H1 (cell line): ENCODE measurements around the gene MYLK. TPM values are rescaled to one million over a fixed set of nuclear protein-coding genes. Genes with fewer than 3 reads are reported as not detected.

Experiments used
- CTCF ChIA-PET: fragments of 300-600 bp; sonication (Branson Sonifier 250); formaldehyde crosslinking; loops from one replicate; lab custom pipeline; 2021; ENCODE audit not compliant: partially characterized antibody; lab: Charles Lee
- POLR2A ChIA-PET: fragments of 300-600 bp; sonication (Branson Sonifier 250); formaldehyde crosslinking; loops from one replicate; lab custom pipeline; 2021; ENCODE audit warnings: inconsistent platforms; ENCODE audit not compliant: partially characterized antibody; lab: Charles Lee
- DNase-seq, 2 experiments: peaks; one replicate each; pipeline versions ENCODE4 v3.0.0 to v3.0.0-alpha.2; 2010 to 2022; ENCODE audit warnings: low spot score in 2 of 2, low read depth in 1 of 2, mixed read lengths in 1 of 2
- FAIRE-seq: peaks from 2 replicates; lab custom pipeline; 2011; peaks lifted over from hg19 to GRCh38; lab: Jason Lieb, UNC
- H2AFZ ChIP-seq: 2 replicates; pipeline ENCODE4 v1.8.1; 2012; ENCODE audit warnings: low read length, inconsistent platforms
- H2AK5ac ChIP-seq: 2 replicates; pipeline ENCODE4 v1.6.1; 2013; ENCODE audit warnings: low read depth, low read length
- H2BK120ac ChIP-seq: replicated peaks from 2 replicates; pipeline ENCODE3; 2013; ENCODE audit warnings: low read depth, low read length, inconsistent platforms
- H2BK12ac ChIP-seq: 2 replicates; pipeline ENCODE4 v1.6.1; 2013; ENCODE audit warnings: low read depth, low read length
- H2BK15ac ChIP-seq: 2 replicates; pipeline ENCODE4 v1.6.1; 2013; ENCODE audit warnings: low read length
- H2BK20ac ChIP-seq: 2 replicates; pipeline ENCODE4 v1.6.1; 2013; ENCODE audit warnings: low read length
- H2BK5ac ChIP-seq: 2 replicates; pipeline ENCODE4 v1.6.1; 2013; ENCODE audit warnings: low read depth, low read length
- H3K14ac ChIP-seq: 2 replicates; pipeline ENCODE4 v1.6.1; 2013; ENCODE audit warnings: inconsistent platforms; ENCODE audit not compliant: insufficient read length
- H3K18ac ChIP-seq: 2 replicates; pipeline ENCODE4 v1.6.1; 2013; ENCODE audit warnings: low read length; ENCODE audit errors: extremely low read depth
- H3K23ac ChIP-seq: 2 replicates; pipeline ENCODE4 v1.6.1; 2013; ENCODE audit warnings: inconsistent platforms; ENCODE audit not compliant: insufficient read length
- H3K23me2 ChIP-seq: 2 replicates; pipeline ENCODE4 v1.6.1; 2013; ENCODE audit warnings: low read depth, low read length
- H3K27ac ChIP-seq: 2 replicates; pipeline ENCODE4 v1.6.1; 2011; ENCODE audit warnings: low read depth, low read length, inconsistent platforms
- H3K27me3 ChIP-seq, 4 experiments: replicated peaks in 1 of 4; 1 replicate in 1 of 4; 2 replicates in 3 of 4; pipeline versions ENCODE4 v1.6.1 to v1.8.1; 2011 to 2013; ENCODE audit warnings: low read length in 3 of 4, mild to moderate bottlenecking in 3 of 4, inconsistent platforms in 2 of 4, mixed read lengths in 2 of 4, moderate library complexity in 1 of 4; ENCODE audit not compliant: control insufficient read depth in 3 of 4, insufficient read depth in 3 of 4; ENCODE audit errors: extremely low read depth in 1 of 4
- H3K36me3 ChIP-seq, 4 experiments: 2 replicates each; pipeline versions ENCODE4 v1.6.1 to v1.8.1; 2011 to 2013; ENCODE audit warnings: mild to moderate bottlenecking in 4 of 4, low read length in 3 of 4, moderate library complexity in 2 of 4, control low read depth in 1 of 4, inconsistent platforms in 1 of 4; ENCODE audit not compliant: insufficient read depth in 4 of 4, control insufficient read depth in 2 of 4
- H3K4ac ChIP-seq: replicated peaks from 2 replicates; pipeline ENCODE3; 2013; ENCODE audit warnings: low read length, low read depth, mixed read lengths, inconsistent platforms; ENCODE audit not compliant: insufficient read length
- H3K4me1 ChIP-seq, 4 experiments: replicated peaks in 1 of 4; 1 replicate in 1 of 4; 2 replicates in 3 of 4; pipeline versions ENCODE4 v1.6.1 to v1.8.1; 2011 to 2013; ENCODE audit warnings: low read length in 3 of 4, inconsistent platforms in 2 of 4, mixed read lengths in 1 of 4; ENCODE audit not compliant: insufficient read depth in 4 of 4, control insufficient read depth in 3 of 4
- H3K4me2 ChIP-seq, 2 experiments: 2 replicates each; pipeline versions ENCODE4 v1.6.1 to v1.8.1; 2011 to 2013; ENCODE audit warnings: low read depth in 2 of 2, low read length in 2 of 2, control low read depth in 1 of 2, inconsistent platforms in 1 of 2, mild to moderate bottlenecking in 1 of 2; ENCODE audit not compliant: insufficient read depth in 1 of 2
- H3K4me3 ChIP-seq, 4 experiments: fragments of 200-600, 300-600 bp in 1 of 4; sonication (generic), shearing (Covaris generic), sonication (Bioruptor Twin) in 1 of 4; 2 replicates each; pipeline versions ENCODE4 v1.5.1 to v1.8.1; 2011 to 2016; ENCODE audit warnings: low read length in 4 of 4, low read depth in 3 of 4, control low read depth in 2 of 4, inconsistent platforms in 2 of 4, mild to moderate bottlenecking in 2 of 4, mixed read lengths in 1 of 4, moderate library complexity in 1 of 4; ENCODE audit not compliant: insufficient read depth in 2 of 4; ENCODE audit errors: extremely low read depth in 1 of 4
- H3K56ac ChIP-seq: replicated peaks from 2 replicates; pipeline ENCODE3; 2013; ENCODE audit warnings: low read depth, mild to moderate bottlenecking, mixed read lengths, low read length, inconsistent platforms; ENCODE audit not compliant: insufficient read length
- H3K79me1 ChIP-seq: 2 replicates; pipeline ENCODE4 v1.6.1; 2013; ENCODE audit warnings: low read depth, low read length, control low read depth
- H3K79me2 ChIP-seq, 2 experiments: 2 replicates each; pipeline versions ENCODE4 v1.6.1 to v1.8.1; 2012 to 2013; ENCODE audit warnings: low read length in 2 of 2, mild to moderate bottlenecking in 2 of 2, inconsistent platforms in 1 of 2; ENCODE audit not compliant: insufficient read depth in 2 of 2, control insufficient read depth in 1 of 2
- H3K9ac ChIP-seq, 4 experiments: replicated peaks in 1 of 4; 1 replicate in 1 of 4; 2 replicates in 3 of 4; pipeline versions ENCODE4 v1.6.1 to v1.8.1; 2011 to 2013; ENCODE audit warnings: low read depth in 3 of 4, low read length in 3 of 4, control low read depth in 2 of 4, mild to moderate bottlenecking in 2 of 4, moderate library complexity in 2 of 4, inconsistent platforms in 1 of 4; ENCODE audit errors: extremely low read depth in 1 of 4
- H3K9me3 ChIP-seq, 2 experiments: 2 replicates each; pipeline versions ENCODE4 v1.6.1 to v1.8.1; 2012 to 2013; ENCODE audit warnings: mild to moderate bottlenecking in 2 of 2, moderate library complexity in 2 of 2, control low read depth in 1 of 2, inconsistent platforms in 1 of 2, low read depth in 1 of 2, low read length in 1 of 2, mixed read lengths in 1 of 2; ENCODE audit not compliant: insufficient read depth in 2 of 2
- H4K20me1 ChIP-seq, 2 experiments: replicated peaks in 1 of 2; 2 replicates each; pipeline versions ENCODE3 to v1.8.1; 2011 to 2013; ENCODE audit warnings: inconsistent platforms in 2 of 2, low read length in 2 of 2, mild to moderate bottlenecking in 1 of 2; ENCODE audit not compliant: insufficient read depth in 2 of 2, control insufficient read depth in 1 of 2
- H4K5ac ChIP-seq: 2 replicates; pipeline ENCODE4 v1.6.1; 2013; ENCODE audit warnings: low read length, low read depth, mixed read lengths, inconsistent platforms; ENCODE audit not compliant: insufficient read length
- H4K8ac ChIP-seq: 2 replicates; pipeline ENCODE4 v1.8.0; 2013; ENCODE audit warnings: mild to moderate bottlenecking, moderate library complexity, low read length, inconsistent platforms; ENCODE audit not compliant: insufficient read depth; ENCODE audit errors: extremely low read depth
- H4K91ac ChIP-seq: replicated peaks from 2 replicates; pipeline ENCODE3; 2013; ENCODE audit warnings: low read length, mixed read lengths, inconsistent platforms; ENCODE audit not compliant: insufficient read length
- CHD1 ChIP-seq: IDR thresholded peaks from 2 replicates; pipeline ENCODE4 v1.6.1; 2012; ENCODE audit warnings: low read depth, low read length, improper control_type of control experiment
- HDAC2 ChIP-seq, 2 experiments: fragments of 300-600 bp in 1 of 2; sonication (generic) in 1 of 2; IDR thresholded peaks; 2 replicates each; pipeline ENCODE4 v1.6.1; 2011 to 2012; ENCODE audit warnings: low read depth in 2 of 2, low read length in 2 of 2, mild to moderate bottlenecking in 2 of 2, moderate library complexity in 2 of 2, borderline replicate concordance in 1 of 2, inconsistent platforms in 1 of 2
- RFX5 ChIP-seq: IDR thresholded peaks from 2 replicates; pipeline ENCODE4 v1.6.1; 2011; ENCODE audit warnings: low read depth, low read length, improper control_type of control experiment, borderline replicate concordance
- SP1 ChIP-seq: IDR thresholded peaks from 2 replicates; pipeline ENCODE4 v1.6.1; 2011; ENCODE audit warnings: low read depth, low read length
- TAF7 ChIP-seq: optimal IDR thresholded peaks from 2 replicates; pipeline ENCODE3; 2011; ENCODE audit warnings: low read depth, mild to moderate bottlenecking, inconsistent platforms, low read length, moderate library complexity, borderline replicate concordance
- TCF12 ChIP-seq: IDR thresholded peaks from 2 replicates; pipeline ENCODE4 v1.6.1; 2011; ENCODE audit warnings: low read depth, mild to moderate bottlenecking, low read length
- WGBS, 2 experiments: shearing (Covaris generic) in 1 of 2; methylation state at CpG; one replicate each; pipeline versions ENCODE4 v1.1.6 to v1.1.7; 2013 to 2015; ENCODE audit warnings: low lambda C conversion rate in 2 of 2, mixed read lengths in 2 of 2, inconsistent platforms in 1 of 2, low coverage in 1 of 2, missing lambda C conversion rate in 1 of 2; ENCODE audit not compliant: insufficient replicate concordance in 2 of 2, insufficient coverage in 1 of 2, insufficient read length in 1 of 2; ENCODE audit errors: extremely low coverage in 1 of 2, missing lambda C conversion rate in 1 of 2; 5-methylcytosine and 5-hydroxymethylcytosine counted together
- polyA plus RNA-seq, 7 experiments: library from polyadenylated mRNA; depleted of rRNA in 3 of 7; stranded (reverse) in 5 of 7; unstranded in 2 of 7; fragments of >200 nt in 5 of 7; fragments of 200-250 nt in 2 of 7; gene quantifications; 1 replicate in 5 of 7; 2 replicates in 1 of 7; 4 replicates in 1 of 7; pipeline versions ENCODE4 v1.2.1 to v1.2.3, GENCODE V29; 2011 to 2013; ENCODE audit warnings: missing spikeins in 2 of 7, mixed read lengths in 2 of 7
- total RNA-seq: library from RNA; stranded (reverse); fragmentation: NEBNext Ultra II Directional; extraction: Animal tissue kit (Norgen Biotek cat#: 25700); gene quantifications from 2 replicates; pipeline ENCODE4 v1.2.1, GENCODE V29; 2021

Gene MYLK
- total and polyA plus RNA-seq, 2 of the 8 experiments (the other 6 are each of a cell fraction or from before 2014, with no cell fraction given): 11.6 to 21.3 TPM

DNA sequence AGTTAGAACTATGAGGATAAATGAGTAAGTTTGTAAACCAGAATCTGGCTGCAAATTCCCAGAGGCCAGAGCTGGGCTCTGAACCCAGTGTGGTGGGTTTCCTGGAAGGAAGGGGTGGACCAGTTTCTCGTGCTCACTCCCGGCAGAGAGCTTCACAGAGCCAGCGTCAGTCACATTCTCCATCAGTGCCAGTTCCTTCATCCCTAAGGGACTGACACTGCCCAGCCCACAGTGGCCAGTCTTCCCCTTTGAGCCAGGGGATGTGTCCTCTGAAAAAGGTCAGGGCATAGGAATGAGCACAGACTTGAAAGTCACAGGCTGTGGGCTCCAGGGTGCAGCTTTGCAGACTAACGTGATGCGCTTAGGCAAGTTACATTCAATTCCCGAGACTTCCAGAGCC is 163.5 kb downstream of the MYLK start:
- no peaks in the 10 kb centered on the region for H3K27me3 ChIP-seq
- no peaks in the 10 kb centered on the region for H4K20me1 ChIP-seq
- CTCF ChIA-PET: interaction anchor here (51.6 kb wide), 1 partner anchor 67 kb away, joined by 1463 read pairs; no protein-coding TSS in a partner anchor
- H2BK5ac ChIP-seq: no peak overlapping the region
- H2AFZ ChIP-seq: no peak overlapping the region
- no peak overlapping the region for H2BK20ac ChIP-seq
- no peak overlapping the region for H3K23ac ChIP-seq
- H3K4me1 ChIP-seq: peaks cover 0 to 4% (median 2%) of the 10 kb centered on the region in 4 experiments; a peak in 3 of 7 replicates
- no peak overlapping the region for H4K8ac ChIP-seq
- whole genome bisulfite sequencing, 2 experiments: 96% methylated on average over 6 of the region's 6 CpGs; no CpG with 5 or more reads in 1 of the 2 experiments
- H2BK120ac ChIP-seq: no peak overlapping the region
- H3K56ac ChIP-seq: no peak overlapping the region
- no peak overlapping the region for H3K18ac ChIP-seq
- no peak overlapping the region for H4K5ac ChIP-seq
- no peak overlapping the region for H3K14ac ChIP-seq
- no peak overlapping the region for H3K4ac ChIP-seq
- H3K23me2 ChIP-seq: no peaks in the 10 kb centered on the region
- H2BK12ac ChIP-seq: no peak overlapping the region
- no peak for TF ChIP-seq RFX5
- TF ChIP-seq SP1: no peak
- no peak for TF ChIP-seq TCF12
- TF ChIP-seq HDAC2 (IDR thresholded peaks at IDR 0.05; ENCODE audit: borderline replicate concordance in 1 of 2, low read depth in 2 of 2, low read length in 2 of 2): no peak
- TF ChIP-seq CHD1: no peak
- no peak for TF ChIP-seq TAF7
- TF ChIP-seq, all 59 proteins: peak for 0
- Histone ChIP-seq H2BK15ac (no peak overlapping the region), H3K27ac (no peak overlapping the region), H3K4me3 (no peak overlapping the region), H3K79me1 (no peaks in the 10 kb centered on the region), H3K79me2 (no peaks in the 10 kb centered on the region), H4K91ac (no peak overlapping the region), H3K9ac (no peak overlapping the region), H3K36me3 (no peaks in the 10 kb centered on the region), H3K4me2 (no peak overlapping the region), H3K9me3 (no peaks in the 10 kb centered on the region), H2AK5ac (no peak overlapping the region)
- DNase-seq (no peak), FAIRE-seq (no peak)
- POLR2A ChIA-PET: interaction anchor here (1.2 kb wide), 1 partner anchor 69 kb away, joined by 3 read pairs; no protein-coding TSS in a partner anchor
